HepG2 (cell line): ENCODE data around the gene LRRC73. TPM values are rescaled to one million over a fixed set of nuclear protein-coding genes. Genes with fewer than 3 reads are reported as not detected.
A peak's percentile ranks its signal among the peaks of the same experiment; 100 is the strongest.

ENCODE experiments used
- AGO1 ChIP-seq: fragments of 200-400 bp; formaldehyde crosslinking; IDR thresholded peaks from 2 replicates; pipeline ENCODE4 v1.6.1; 2017; ENCODE audit warnings: mild to moderate bottlenecking, low read depth, low read length, moderate library complexity; ENCODE audit not compliant: poor library complexity, severe bottlenecking
- ELF3 ChIP-seq: IDR thresholded peaks from 2 replicates; pipeline ENCODE4 v1.6.1; 2016; ENCODE audit warnings: missing genetic modification reagents, missing compliant biosample characterization
- ELK4 ChIP-seq: sonication (generic); formaldehyde crosslinking; IDR thresholded peaks from 2 replicates; pipeline ENCODE4 v1.9.0; 2021; ENCODE audit warnings: missing genetic modification reagents, borderline replicate concordance
- HNRNPUL1 ChIP-seq: fragments of 200-400 bp; formaldehyde crosslinking; IDR thresholded peaks from 2 replicates; pipeline ENCODE4 v1.6.1; 2017; ENCODE audit warnings: low read depth, mild to moderate bottlenecking, low read length, moderate library complexity
- MAX ChIP-seq: IDR thresholded peaks from 2 replicates; pipeline ENCODE4 v1.6.1; 2012; ENCODE audit warnings: inconsistent platforms
- RNF2 ChIP-seq: fragments of 450-650 bp; conservative IDR thresholded peaks from 2 replicates; pipeline ENCODE4 v1.6.1; 2016; ENCODE audit warnings: low read depth
- SAP130 ChIP-seq: IDR thresholded peaks from 2 replicates; pipeline ENCODE4 v1.6.1; 2016; ENCODE audit warnings: low read depth
- TRIM22 ChIP-seq: fragments of 450-650 bp; IDR thresholded peaks from 2 replicates; pipeline ENCODE4 v1.6.1; 2017
- ZBTB3 ChIP-seq: sonication (generic); formaldehyde crosslinking; IDR thresholded peaks from 2 replicates; pipeline ENCODE4 v1.4.0; 2020; ENCODE audit warnings: low read depth, mild to moderate bottlenecking, moderate library complexity, missing genetic modification reagents, borderline replicate concordance
- ZFP91 ChIP-seq: sonication (generic); formaldehyde crosslinking; IDR thresholded peaks from 2 replicates; pipeline ENCODE4 v1.9.0; 2022; ENCODE audit warnings: missing genetic modification reagents, mild to moderate bottlenecking, borderline replicate concordance
- ZNF335 ChIP-seq: sonication (generic); formaldehyde crosslinking; IDR thresholded peaks from 2 replicates; pipeline ENCODE4 v1.4.0; 2020; ENCODE audit warnings: missing genetic modification reagents
- ZNF407 ChIP-seq: sonication (generic); formaldehyde crosslinking; IDR thresholded peaks from one replicate; pipeline ENCODE4 v1.5.1; 2020; ENCODE audit warnings: mild to moderate bottlenecking, missing genetic modification reagents; ENCODE audit errors: not compliant biosample characterization
- ZNF431 ChIP-seq: sonication (generic); formaldehyde crosslinking; IDR thresholded peaks from 2 replicates; pipeline ENCODE4 v1.9.0; 2022; ENCODE audit warnings: missing genetic modification reagents, low read depth, mild to moderate bottlenecking, borderline replicate concordance
- ZNF597 ChIP-seq: sonication (generic); formaldehyde crosslinking; IDR thresholded peaks from 2 replicates; pipeline ENCODE4 v1.5.0; 2020; ENCODE audit warnings: missing genetic modification reagents
- ZNF672 ChIP-seq: sonication (generic); formaldehyde crosslinking; IDR thresholded peaks from 2 replicates; pipeline ENCODE4 v1.8.1; 2022; ENCODE audit warnings: missing genetic modification reagents
- ZNF776 ChIP-seq: sonication (generic); formaldehyde crosslinking; IDR thresholded peaks from 2 replicates; pipeline ENCODE4 v1.4.0; 2020; ENCODE audit warnings: mild to moderate bottlenecking, missing genetic modification reagents
- ZNF841 ChIP-seq: sonication (generic); formaldehyde crosslinking; IDR thresholded peaks from 2 replicates; pipeline ENCODE4 v1.8.1; 2023; ENCODE audit warnings: missing genetic modification reagents, borderline replicate concordance
- polyA plus RNA-seq, 8 experiments: library from polyadenylated mRNA; depleted of rRNA in 3 of 8; stranded (reverse) in 7 of 8; unstranded in 1 of 8; fragments of >200 nt; fragmentation: Illumina TruSeq in 4 of 8; extraction: Trizol in 4 of 8; gene quantifications; 2 replicates each; pipeline versions ENCODE4 v1.2.1 to v1.2.3, GENCODE V29; 2011 to 2016; ENCODE audit warnings: low read depth in 4 of 8, missing spikeins in 1 of 8, mixed read lengths in 1 of 8; ENCODE audit not compliant: insufficient read depth in 1 of 8
- total RNA-seq, 5 experiments: library from RNA; depleted of rRNA; stranded (reverse); fragments of >200 nt; fragmentation: Illumina TruSeq; extraction: Trizol; gene quantifications; 2 replicates each; pipeline ENCODE4 v1.2.3, GENCODE V29; 2016; ENCODE audit warnings: low read depth in 1 of 5

The LRRC73 gene
- total and polyA plus RNA-seq, 2 of the 13 experiments (the other 11 are each of a cell fraction or from before 2014, with no cell fraction given): 0.11 to 0.12 TPM

GRCh38 chr6:43490523-43490939 lies 19.6 kb downstream of the LRRC73 start (continued):
- TF ChIP-seq ZNF407 (CRISPR knock-in tag): no peak
- TF ChIP-seq ZFP91: no peak
- TF ChIP-seq SAP130: no peak; the same call in none of the 2 replicates
- TF ChIP-seq TRIM22: no peak
- no peak for TF ChIP-seq AGO1
- no peak for TF ChIP-seq ZBTB3 (CRISPR knock-in tag)
- no peak for TF ChIP-seq ZNF841 (CRISPR knock-in tag)
- no peak for TF ChIP-seq ZNF672
- no peak for TF ChIP-seq ZNF431 (CRISPR knock-in tag)
- TF ChIP-seq ELK4 (CRISPR knock-in tag): no peak
- TF ChIP-seq RNF2: no peak
- TF ChIP-seq ZNF597: no peak
- TF ChIP-seq ELF3: peak; percentile 75; the same call in 1 of the 2 replicates
- TF ChIP-seq MAX: no peak
- TF ChIP-seq HNRNPUL1: no peak
- no peak for TF ChIP-seq ZNF335
- TF ChIP-seq ZNF776 (CRISPR knock-in tag): no peak
